C4-2B (cell line): Measurements from ENCODE around the gene IRAK3.

Experiments
- H3K27ac ChIP-seq: fragments of 450-650 bp; 2 replicates; pipeline ENCODE4 v1.5.1; 2017
- CTCF ChIP-seq: fragments of 450-650 bp; conservative IDR thresholded peaks from 2 replicates; pipeline ENCODE4 v1.5.1; 2017; ENCODE audit warnings: mild to moderate bottlenecking
- ZFX ChIP-seq: fragments of 450-650 bp; IDR thresholded peaks from 2 replicates; pipeline ENCODE4 v1.6.1; 2017

The IRAK3 gene

GRCh38 chr12:66188584-66189485 is at the start of gene IRAK3:
Gene IRAK3 (plus strand): TSS chr12:66189214. CDS start chr12:66189300, 86 bp downstream.
- TF ChIP-seq ZFX, result no peak
- TF ChIP-seq CTCF, result no peak
- no peak within 1 kb of the TSS for H3K27ac ChIP-seq

- no peak for TF ChIP-seq CTCF
- TF ChIP-seq ZFX, result no peak
Measured at GRCh38 chr12:66139328-66139727, 49.7 kb upstream of the IRAK3 start.

GRCh38 chr12:66140731-66141130 is 48.3 kb upstream of the IRAK3 start:
- no peak overlapping the region for H3K27ac ChIP-seq
- no peak for TF ChIP-seq ZFX
- TF ChIP-seq CTCF, result no peak

More at GRCh38 chr12:66139328-66139727, 49.7 kb upstream of the IRAK3 start:
- no peak overlapping the region for H3K27ac ChIP-seq

GRCh38 chr12:66141299-66141698 is 47.7 kb upstream of the IRAK3 start:
- H3K27ac ChIP-seq, result no peak overlapping the region
- TF ChIP-seq CTCF (no peak), ZFX (no peak)

- TF ChIP-seq ZFX (no peak), CTCF (no peak)
- H3K27ac ChIP-seq, result no peak overlapping the region
Measured at GRCh38 chr12:66142826-66143225, 46.2 kb upstream of the IRAK3 start.

- no peak overlapping the region for H3K27ac ChIP-seq
- no peak for TF ChIP-seq CTCF
- no peak for TF ChIP-seq ZFX
Measured at GRCh38 chr12:66143868-66144267, 45.1 kb upstream of the IRAK3 start.
